ENCODE results near the gene XRCC5. TPM values are rescaled to one million over a fixed set of nuclear protein-coding genes. Genes with fewer than 3 reads are reported as not detected.

Gene XRCC5
- 100 to 1,000 TPM; 134 to 164 (median 147) TPM for total RNA-seq

GRCh38 chr2:216108967-216109921 is at the start of gene XRCC5:
TSS of gene XRCC5 (plus strand) at chr2:216109348. CDS start at chr2:216109437, 89 bp downstream.
- H3K4me3 ChIP-seq = peak within 1 kb of the TSS; percentile 77 to 90 (median 84)
- peak; percentile 78 to 93 for TF ChIP-seq EP300 (IDR thresholded peaks at IDR 0.05)
- TF ChIP-seq POLR2A (IDR thresholded peaks at IDR 0.05) = peak; percentile 35 to 71
- peak in 1 of 5 experiments; percentile 17 for TF ChIP-seq CTCF (IDR thresholded peaks at IDR 0.05)
- DNase-seq (ENCODE audit: low spot score in 2 of 2) = peak; percentile 91 to 92
- whole genome bisulfite sequencing, 2 donors = 0% methylated on average over 47 to 57 of the region's 57 CpGs
- peaks cover 0 to 49% (median 17%) of the 10 kb centered on the region in 4 donors for H3K4me1 ChIP-seq
- no peaks in the 10 kb centered on the region for H3K9me3 ChIP-seq
- peaks cover 0 to 30% (median 0%) of the 10 kb centered on the region in 3 donors for H3K36me3 ChIP-seq
- H3K27ac ChIP-seq = peak within 1 kb of the TSS; percentile 72 to 95 (median 90)
- H3K27me3 ChIP-seq = no peaks in the 10 kb centered on the region

GRCh38 chr2:216064014-216064630 is 45.0 kb upstream of the XRCC5 start:
- no peaks in the 10 kb centered on the region for H3K9me3 ChIP-seq
- no peaks in the 10 kb centered on the region for H3K4me1 ChIP-seq
- 86 to 93% methylated on average over 2 of the region's 2 CpGs for WGBS, 2 donors
- H3K27ac ChIP-seq = no peak overlapping the region
- DNase-seq (ENCODE audit: low spot score in 2 of 2) = no peak
- TF ChIP-seq POLR2A (IDR thresholded peaks at IDR 0.05) (no peak), CTCF (IDR thresholded peaks at IDR 0.05) (no peak), EP300 (IDR thresholded peaks at IDR 0.05) (no peak)
- peaks cover 0 to 40% (median 4%) of the 10 kb centered on the region in 3 donors for H3K36me3 ChIP-seq
- H3K27me3 ChIP-seq = no peaks in the 10 kb centered on the region
- no peak overlapping the region for H3K4me3 ChIP-seq

- no peaks in the 10 kb centered on the region for H3K27me3 ChIP-seq
- H3K4me1 ChIP-seq = no peaks in the 10 kb centered on the region
- H3K27ac ChIP-seq = no peak overlapping the region
- WGBS, 2 donors = 67 to 74% methylated on average over 1 of the region's 1 CpG
- H3K36me3 ChIP-seq = peaks cover 0 to 35% (median 4%) of the 10 kb centered on the region in 3 donors
- no peaks in the 10 kb centered on the region for H3K9me3 ChIP-seq
- no peak overlapping the region for H3K4me3 ChIP-seq
- no peak for DNase-seq (ENCODE audit: low spot score in 2 of 2)
- TF ChIP-seq EP300 (IDR thresholded peaks at IDR 0.05) (no peak), POLR2A (IDR thresholded peaks at IDR 0.05) (no peak), CTCF (IDR thresholded peaks at IDR 0.05) (no peak)
Observed at GRCh38 chr2:216064665-216065064, 44.5 kb upstream of the XRCC5 start.

GRCh38 chr2:216066230-216066629 is 42.9 kb upstream of the XRCC5 start:
- Histone ChIP-seq H3K36me3 (peaks cover 0 to 30% (median 4%) of the 10 kb centered on the region in 3 donors), H3K9me3 (no peaks in the 10 kb centered on the region), H3K27ac (no peak overlapping the region), H3K4me3 (no peak overlapping the region), H3K27me3 (no peaks in the 10 kb centered on the region), H3K4me1 (no peaks in the 10 kb centered on the region)
- TF ChIP-seq EP300 (IDR thresholded peaks at IDR 0.05) (no peak), CTCF (IDR thresholded peaks at IDR 0.05) (no peak), POLR2A (IDR thresholded peaks at IDR 0.05) (no peak)
- WGBS, 2 donors = 72 to 74% methylated on average over 5 of the region's 5 CpGs
- no peak for DNase-seq (ENCODE audit: low spot score in 2 of 2)

GRCh38 chr2:216069028-216069427 is 40.1 kb upstream of the XRCC5 start:
- no peaks in the 10 kb centered on the region for H3K4me1 ChIP-seq
- H3K27ac ChIP-seq = no peak overlapping the region
- H3K36me3 ChIP-seq = peaks cover 0 to 20% (median 0%) of the 10 kb centered on the region in 3 donors
- 75 to 84% methylated on average over 2 of the region's 2 CpGs for WGBS, 2 donors
- H3K27me3 ChIP-seq = no peaks in the 10 kb centered on the region
- TF ChIP-seq EP300 (IDR thresholded peaks at IDR 0.05) (no peak), POLR2A (IDR thresholded peaks at IDR 0.05) (no peak), CTCF (IDR thresholded peaks at IDR 0.05) (no peak)
- H3K4me3 ChIP-seq = no peak overlapping the region
- no peaks in the 10 kb centered on the region for H3K9me3 ChIP-seq
- no peak for DNase-seq (ENCODE audit: low spot score in 2 of 2)

All from tibial nerve (tissue), 4 donors.